ENCODE measurements around the gene CLASRP.
A peak's percentile ranks its signal among the peaks of the same experiment; 100 is the strongest.
"Not testable (repeated sequence)": the region's sequence is repeated elsewhere in the genome, so short reads cannot be mapped to it uniquely, and the experiment has no call there.

CLASRP gene

GRCh38 chr19:45038931-45039893, at the start of gene CLASRP:
Gene CLASRP, plus strand, starts transcription at chr19:45039045. Its CDS starts 1,168 bp downstream, at chr19:45040213.
- peak; percentile 98 for DNase-seq (ENCODE audit: low spot score)

- DNase-seq (ENCODE audit: low spot score), result no peak
Measured at GRCh38 chr19:44990459-44990858, 48.4 kb upstream of the CLASRP start.

DNA sequence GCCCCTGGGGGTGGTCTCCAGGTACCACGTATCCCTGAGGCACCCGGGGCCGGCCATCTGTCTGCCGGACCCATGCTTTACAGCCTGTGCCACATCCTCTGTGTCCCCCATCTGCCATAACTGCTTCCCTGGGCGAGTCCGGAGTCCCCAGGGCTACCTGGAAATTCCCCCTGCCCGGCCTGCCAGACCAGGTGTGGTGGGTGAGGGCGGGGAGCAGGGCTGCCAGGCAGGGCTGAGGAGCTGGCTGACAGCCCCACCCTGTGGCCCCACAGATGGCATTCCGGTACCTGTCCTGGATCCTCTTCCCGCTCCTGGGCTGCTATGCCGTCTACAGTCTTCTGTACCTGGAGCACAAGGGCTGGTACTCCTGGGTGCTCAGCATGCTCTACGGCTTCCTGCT, 47.9 kb upstream of the CLASRP start:
- no peak for DNase-seq (ENCODE audit: low spot score)

GRCh38 chr19:44992336-44993163, 46.3 kb upstream of the CLASRP start:
- DNase-seq (ENCODE audit: low spot score), result no peak

- no peak for DNase-seq (ENCODE audit: low spot score)
Measured at GRCh38 chr19:44993526-44993925, 45.3 kb upstream of the CLASRP start.

DNA sequence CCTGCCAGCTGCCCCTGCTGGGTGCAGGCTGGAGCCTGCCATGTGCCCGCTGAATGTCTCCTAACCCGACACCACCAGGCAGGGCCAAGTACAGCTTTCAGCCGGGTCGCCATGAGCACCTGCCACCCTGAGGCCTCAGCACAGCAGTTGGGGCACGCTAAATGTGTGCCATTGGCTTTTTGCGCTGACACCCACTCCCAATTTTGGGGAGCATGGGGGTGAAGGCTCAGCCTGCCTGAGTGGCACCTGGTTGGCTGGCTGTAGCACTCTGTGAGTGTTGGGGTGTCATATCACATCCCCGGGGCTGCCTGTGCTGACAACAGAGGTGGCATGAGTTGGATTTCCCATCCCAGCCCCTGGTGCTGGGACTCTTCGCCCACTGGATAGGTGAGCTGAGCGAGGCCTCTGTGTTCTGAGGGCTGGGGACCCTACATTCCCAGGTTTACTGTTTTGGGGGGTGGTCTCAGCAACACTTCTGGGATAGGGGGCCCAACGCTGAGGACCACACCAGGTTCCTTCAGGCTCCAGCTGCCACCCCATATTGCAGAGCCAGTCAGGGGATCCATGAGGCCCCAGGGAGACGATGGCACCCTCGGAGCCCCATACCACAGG, 44.8 kb upstream of the CLASRP start:
- no peak for DNase-seq (ENCODE audit: low spot score)

GRCh38 chr19:44998025-44998424, 40.8 kb upstream of the CLASRP start:
- no peak for DNase-seq (ENCODE audit: low spot score)

GRCh38 chr19:44999131-44999925, 39.5 kb upstream of the CLASRP start:
- DNase-seq (ENCODE audit: low spot score), result not testable (repeated sequence)

DNA sequence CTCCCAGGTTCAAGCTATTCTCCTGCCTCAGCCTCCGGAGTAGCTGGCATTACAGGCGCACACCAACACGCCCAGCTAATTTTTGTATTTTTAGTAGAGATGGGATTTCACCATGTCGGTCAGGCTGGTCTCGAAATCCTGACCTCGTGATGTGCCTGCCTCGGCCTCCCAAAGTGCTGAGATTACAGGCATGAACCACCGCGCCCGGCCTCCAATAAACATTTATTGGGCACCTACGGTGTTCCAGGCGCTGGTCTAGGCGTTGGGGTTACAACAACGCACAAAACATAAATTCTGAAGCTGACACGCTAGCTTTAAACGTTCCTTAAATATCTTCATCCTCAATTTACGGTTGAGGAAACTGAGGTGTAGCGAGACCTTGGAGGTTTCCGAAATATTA, 38.2 kb upstream of the CLASRP start:
- not testable (repeated sequence) for DNase-seq (ENCODE audit: low spot score)

- DNase-seq (ENCODE audit: low spot score), result peak; percentile 99
Measured at GRCh38 chr19:45001087-45001739, 37.6 kb upstream of the CLASRP start, which contains the start of gene RELB. Gene RELB, plus strand, starts transcription at chr19:45001464. Its CDS starts 116 bp downstream, at chr19:45001580.

GRCh38 chr19:45003485-45003884, 35.4 kb upstream of the CLASRP start:
- DNase-seq (ENCODE audit: low spot score), result no peak

GRCh38 chr19:45005787-45006186, 33.1 kb upstream of the CLASRP start:
- no peak for DNase-seq (ENCODE audit: low spot score)

DNA sequence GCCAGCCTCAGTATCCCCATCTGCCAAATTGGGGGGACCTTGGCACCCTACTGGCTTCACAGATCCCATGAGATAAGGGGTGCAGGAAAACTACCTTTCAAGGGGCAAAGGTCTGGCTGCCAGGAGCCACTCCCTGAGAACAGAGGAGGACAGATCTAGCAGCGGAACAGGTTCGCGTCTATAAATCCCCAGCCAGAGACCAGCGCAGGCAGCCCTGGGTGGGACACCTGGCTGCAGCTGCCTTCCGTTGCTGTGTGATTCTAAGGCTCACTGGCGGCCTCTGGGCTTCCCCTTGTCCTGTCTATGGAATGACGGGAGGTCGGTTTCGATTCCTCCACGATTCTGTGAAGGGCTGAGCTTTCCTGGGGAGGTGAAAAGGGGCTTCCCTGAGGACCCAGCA, 30.3 kb upstream of the CLASRP start:
- no peak for DNase-seq (ENCODE audit: low spot score)

DNA sequence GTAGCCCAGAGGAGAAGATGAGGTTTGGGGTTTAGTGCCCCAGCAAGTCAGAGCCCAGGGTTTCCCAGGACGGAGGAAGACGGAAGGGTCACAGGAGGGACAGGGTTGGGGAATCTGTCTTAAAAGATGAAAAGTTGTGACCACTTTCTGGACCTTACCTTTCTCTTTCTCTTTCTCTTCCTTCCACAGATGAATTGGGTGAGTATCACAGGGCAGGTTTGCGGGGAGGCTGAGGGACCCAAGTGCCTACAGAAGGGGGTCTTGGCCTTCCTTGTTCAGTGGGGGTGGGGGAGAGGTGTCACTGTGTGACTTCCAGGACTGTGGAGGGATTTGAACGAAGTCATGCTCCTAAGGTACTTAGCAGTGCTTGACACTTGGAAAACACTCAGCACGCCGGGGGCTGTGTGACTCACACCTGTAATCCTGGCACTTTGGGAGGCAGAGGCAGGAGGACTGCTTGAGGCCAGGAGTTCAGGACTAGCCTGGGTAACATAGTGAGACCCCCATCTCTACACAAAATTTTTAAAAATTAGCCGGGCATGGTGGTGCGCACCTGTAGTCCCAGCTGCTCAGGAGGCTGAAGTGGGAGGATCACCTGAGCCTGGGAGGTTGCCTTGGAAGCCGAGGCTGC, 29.1 kb upstream of the CLASRP start:
- no peak for DNase-seq (ENCODE audit: low spot score)

DNA sequence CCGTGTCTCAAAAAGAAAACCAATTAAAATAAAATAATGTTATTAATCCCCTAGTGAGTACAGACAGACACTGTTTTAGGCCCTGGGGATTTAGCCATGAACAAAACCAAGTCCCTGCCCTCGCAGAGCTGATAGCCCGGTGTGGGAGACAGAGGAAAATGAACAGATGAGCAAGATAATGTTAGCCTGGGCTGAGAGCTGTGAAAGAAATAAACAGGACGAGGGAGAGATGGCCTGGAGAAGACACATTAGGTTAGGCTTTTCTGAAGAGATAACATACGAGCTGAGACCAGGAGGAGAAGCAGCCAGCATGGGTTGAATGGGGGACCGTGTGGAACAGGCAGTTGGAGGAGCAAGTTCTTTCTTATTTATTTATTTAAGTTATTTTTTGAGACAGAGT, 28.5 kb upstream of the CLASRP start:
- DNase-seq (ENCODE audit: low spot score), result no peak

GRCh38 chr19:45011959-45012358, 26.9 kb upstream of the CLASRP start:
- no peak for DNase-seq (ENCODE audit: low spot score)

GRCh38 chr19:45016388-45017314, 22.2 kb upstream of the CLASRP start:
- peak; percentile 78 for DNase-seq (ENCODE audit: low spot score)

GRCh38 chr19:45019187-45019586, 19.7 kb upstream of the CLASRP start:
- no peak for DNase-seq (ENCODE audit: low spot score)

DNA sequence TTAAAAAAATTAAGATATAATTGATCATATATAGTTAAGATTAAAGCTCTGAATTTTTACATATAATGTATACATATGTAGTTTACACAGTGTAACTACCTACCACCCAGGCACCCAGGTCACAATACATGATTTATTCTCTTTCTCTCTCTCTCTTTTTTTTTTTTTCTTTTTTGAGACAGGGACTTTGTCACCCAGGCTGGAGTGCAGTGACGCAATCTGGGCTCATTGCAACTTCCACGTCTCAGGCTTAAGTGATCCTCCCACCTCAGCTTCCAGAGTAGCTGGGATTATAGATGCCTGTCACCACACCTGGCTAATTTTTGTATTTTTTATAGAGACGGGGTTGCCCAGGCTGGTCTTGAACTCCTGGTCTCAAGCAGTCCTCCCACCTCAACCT, 18.8 kb upstream of the CLASRP start:
- DNase-seq (ENCODE audit: low spot score), result no peak
